GM19397 (cell line): ENCODE measurements around the gene CUX1.
"Not testable (repeated sequence)": the region's sequence is repeated elsewhere in the genome, so short reads cannot be mapped to it uniquely, and the experiment has no call there.

Experiments
- ATAC-seq: cut with Tn5 transposase; IDR thresholded peaks from one replicate; pipeline ENCODE4 v1.9.1; 2021; ENCODE audit warnings: mild to moderate bottlenecking, moderate library complexity; ENCODE audit not compliant: unreplicated experiment

Gene CUX1

DNA sequence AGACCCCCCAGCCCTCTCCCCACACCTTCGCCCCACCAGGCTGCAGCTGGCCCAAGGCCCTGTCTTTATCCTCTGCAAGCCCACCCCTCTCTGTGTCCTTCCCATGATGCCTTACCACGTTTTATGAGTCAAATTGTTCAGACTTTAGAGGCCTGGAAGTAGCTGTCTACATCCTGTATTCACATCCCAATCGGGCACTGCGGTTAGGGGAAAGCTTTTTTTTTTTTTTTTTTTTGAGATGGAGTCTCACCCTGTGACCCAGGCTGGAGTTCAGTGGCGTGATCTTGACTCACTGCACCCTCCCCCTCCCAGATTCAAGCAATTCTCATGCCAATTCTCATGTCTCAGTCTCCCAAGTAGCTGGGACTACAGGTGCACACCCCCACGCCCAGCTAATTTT lies 347.7 kb downstream of the CUX1 start:
- ATAC-seq, result no peak

DNA sequence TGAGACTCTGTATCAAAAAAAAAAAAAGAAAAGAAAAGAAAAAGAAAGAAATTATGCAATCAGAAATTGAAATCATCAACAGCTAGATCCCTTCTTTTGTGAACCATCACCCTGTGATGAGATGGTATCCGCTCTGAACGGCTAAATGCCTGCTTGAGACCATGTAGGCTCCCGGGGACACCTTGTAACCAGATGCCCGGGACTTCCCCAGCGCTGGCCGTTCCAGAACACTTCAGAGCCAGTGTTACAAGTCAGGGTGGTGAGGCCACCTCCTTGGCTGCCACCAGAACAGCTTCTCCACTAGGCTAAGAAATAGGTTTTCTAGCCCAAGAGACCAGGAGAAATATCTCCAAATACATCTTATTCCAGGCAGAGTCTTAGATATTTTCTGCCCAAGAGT lies 349.8 kb downstream of the CUX1 start:
- no peak for ATAC-seq

DNA sequence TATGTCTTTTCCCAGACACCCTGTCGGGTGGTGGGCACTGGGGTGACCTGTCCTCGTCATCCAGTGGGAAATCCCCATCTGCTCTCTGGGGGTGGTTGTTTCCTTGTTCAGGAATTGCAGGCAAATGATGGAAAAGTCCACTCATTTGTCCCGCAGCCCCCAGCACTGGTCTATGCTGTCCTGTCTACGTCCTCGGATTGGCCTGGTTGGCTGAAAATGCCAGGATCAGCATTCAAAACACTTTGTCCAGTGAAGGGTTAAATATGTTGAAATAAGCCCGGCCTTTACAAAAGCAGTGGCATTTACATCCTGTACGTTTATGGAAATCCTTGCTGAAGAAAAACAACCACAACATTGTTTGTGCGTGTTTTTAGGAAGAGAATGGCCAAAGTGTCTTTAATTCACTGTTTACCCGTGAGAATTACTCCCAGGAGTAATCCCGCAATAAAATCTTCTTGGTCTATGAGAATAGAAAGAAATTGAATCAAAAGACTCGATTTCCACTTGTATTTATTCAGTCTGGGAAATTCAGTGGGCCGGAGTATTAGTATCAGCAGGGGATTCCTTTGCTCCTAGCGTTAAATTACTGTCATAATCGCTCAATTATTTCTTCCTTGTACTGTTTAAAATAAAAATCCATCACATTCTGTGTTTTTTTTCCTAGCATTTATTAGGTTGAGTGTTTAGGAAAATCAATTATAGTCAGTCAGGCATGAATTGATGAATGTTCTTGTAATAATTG lies 352.4 kb downstream of the CUX1 start:
- no peak for ATAC-seq

DNA sequence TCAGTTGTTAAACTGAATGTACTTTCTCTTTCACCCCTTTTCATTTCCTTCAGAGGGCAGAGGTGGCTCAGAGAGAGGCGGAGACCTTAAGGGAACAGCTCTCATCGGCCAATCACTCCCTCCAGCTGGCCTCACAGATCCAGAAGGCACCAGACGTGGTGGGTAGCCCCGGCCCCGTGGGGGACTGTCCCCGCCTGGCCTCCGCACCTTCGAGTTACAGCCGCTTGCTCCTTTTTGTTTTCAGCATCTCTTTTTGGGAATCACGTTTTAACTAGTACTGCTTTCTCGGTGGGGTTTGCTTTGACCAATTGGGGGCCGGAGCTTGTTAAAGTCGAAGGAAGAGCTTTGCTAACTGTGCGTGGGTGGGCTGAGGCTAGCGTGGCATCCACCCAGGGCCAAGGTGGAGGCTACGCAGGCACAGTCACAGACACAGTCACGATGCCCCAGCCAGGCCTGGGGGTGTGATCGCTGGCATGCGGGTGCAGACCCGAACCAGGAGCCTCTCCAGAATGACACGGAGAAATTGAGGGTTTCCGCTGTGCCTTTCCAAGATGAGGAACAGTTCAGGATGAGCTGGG lies 353.1 kb downstream of the CUX1 start:
- ATAC-seq, result no peak

DNA sequence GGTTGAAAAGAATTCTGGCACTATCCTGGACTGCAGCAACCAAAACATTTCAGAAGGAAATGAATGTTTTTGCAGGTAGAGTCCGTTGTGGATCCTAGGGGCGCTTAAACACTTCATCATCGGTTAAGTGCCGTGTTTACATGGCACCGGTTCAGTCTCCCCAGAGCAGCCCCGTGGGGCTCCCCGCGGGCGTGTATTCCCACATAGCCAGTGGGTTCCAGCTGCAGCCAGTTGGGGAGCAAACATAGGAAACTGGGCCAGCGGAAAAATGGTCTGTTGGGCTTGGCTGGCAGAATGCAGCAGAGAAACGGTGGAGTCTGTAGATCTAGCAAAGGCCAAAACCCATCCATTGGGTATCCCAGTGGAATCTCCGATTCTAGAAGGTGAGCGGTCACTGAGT lies 356.2 kb downstream of the CUX1 start:
- ATAC-seq, result no peak

DNA sequence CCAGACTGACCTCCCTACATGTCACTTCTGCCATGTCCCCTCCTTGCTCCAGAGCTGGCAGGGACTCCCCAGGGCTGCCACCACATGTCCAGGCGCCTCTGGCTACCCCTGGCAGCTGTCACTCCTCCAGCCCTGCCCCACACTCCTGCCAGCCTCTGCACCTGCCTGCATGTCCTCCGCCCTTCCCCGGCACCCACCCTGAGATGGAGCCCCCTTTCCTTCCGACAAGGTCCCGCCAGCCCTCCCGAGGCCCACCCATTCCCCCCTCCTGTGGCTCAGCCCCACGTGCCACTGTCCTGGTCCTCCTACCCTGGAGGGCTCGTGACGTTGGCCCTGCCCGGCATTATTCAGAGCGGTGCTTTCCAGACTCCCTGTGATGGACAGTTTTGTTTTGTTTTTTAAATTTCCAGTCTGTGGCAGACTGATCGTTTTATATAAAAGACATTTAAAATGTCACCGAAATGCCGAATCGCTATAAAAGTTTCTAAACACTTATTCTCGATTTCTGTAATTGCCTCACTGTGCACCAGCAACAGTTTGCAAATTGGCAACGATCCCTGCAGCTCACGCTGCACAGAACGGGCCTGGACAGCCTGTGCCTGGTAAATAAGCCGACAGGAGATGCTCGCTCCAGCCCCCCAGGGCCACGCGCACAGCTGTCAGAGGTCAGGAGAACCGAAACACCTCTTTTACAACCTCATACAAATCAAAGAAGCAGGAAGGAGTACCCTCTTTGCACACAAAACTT lies 358.2 kb downstream of the CUX1 start:
- ATAC-seq, result no peak

DNA sequence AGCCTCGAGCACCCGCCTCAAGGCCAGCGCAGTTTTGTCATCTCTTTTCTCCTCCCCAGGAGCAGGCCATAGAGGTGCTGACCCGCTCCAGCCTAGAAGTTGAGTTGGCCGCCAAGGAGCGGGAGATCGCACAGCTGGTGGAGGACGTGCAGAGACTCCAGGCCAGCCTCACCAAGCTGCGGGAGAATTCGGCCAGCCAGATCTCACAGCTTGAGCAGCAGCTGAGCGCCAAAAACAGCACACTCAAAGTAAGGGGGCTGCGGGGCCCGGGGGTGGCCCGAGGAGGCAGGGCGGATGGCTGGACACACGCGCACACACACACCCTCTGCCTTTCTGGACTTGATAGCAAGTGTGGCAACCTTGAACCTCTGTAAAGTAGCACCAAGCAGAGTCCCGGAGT lies 361.0 kb downstream of the CUX1 start:
- ATAC-seq, result no peak

DNA sequence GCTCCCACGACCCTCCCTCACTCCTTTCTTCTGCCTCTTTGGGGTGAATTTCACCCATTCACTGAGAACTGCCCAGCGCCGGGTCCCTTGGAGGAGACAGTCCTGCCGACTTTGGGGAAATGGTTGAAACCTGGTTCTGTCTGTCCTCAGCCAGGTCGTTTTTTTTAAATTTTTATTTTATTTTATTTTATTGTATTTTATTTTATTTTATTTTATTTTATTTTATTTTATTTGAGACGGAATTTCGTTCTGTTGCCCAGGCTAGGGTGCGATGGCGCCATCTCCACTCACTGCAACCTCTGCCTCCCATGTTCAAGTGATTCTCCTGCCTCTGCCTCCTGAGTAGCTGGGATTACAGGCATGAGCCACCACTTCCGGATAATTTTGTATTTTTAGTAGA lies 363.3 kb downstream of the CUX1 start:
- ATAC-seq, result no peak

DNA sequence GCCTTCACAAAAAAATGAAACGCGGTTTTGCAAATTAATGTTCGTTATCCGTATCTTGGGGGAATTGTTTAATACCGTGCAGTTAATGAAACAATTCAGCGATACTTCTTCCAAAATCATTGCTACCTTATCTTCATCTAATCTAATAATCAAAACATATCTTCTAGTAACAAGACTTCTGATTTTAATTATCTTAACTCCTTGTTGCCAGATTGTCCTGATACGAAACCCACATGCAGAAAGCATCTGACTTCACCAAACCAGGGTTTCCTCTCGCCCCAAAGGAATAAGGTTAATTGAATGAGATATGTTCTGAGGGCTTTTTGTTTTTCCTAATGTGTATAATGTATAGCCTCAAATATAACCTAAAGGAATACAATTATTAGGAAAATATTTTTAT lies 364.1 kb downstream of the CUX1 start:
- no peak for ATAC-seq

DNA sequence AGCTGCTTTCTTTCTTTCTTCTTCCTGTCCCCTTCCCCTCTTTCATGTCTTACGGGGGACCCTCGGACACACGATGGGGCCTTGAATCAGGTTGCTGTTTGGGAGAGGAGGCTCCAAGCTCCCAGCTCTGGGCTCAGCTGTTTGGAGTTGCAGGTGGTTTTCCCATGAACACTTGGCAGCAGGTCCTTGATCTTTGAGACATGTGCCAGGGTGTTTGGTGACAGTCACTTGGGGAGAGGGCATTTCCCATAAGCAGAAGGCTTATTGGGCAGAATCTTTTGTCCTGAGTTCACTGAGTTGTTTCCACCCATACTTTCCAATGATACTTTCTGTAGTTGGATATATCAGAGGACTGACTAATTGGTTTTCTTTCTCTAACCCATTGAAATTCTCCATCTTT lies 364.6 kb downstream of the CUX1 start:
- ATAC-seq, result no peak

DNA sequence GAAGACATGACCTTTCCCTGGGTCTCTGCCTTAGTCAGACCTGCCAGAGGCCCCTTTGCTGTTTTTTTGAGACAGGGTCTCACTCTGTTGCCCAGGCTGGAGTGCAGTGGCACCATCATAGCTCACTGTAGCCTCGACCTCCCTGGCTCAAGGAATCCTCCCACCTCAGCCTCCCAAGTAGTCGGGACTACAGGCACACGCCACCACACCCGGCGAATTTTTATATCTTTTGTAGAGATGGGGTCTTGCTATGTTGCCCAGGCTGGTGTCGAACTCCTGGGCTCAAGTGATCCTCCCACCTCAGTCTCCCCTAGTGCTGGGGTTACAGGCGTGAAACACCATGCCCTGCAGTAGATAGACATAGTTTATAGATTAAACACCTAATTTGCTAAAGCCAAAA lies 366.4 kb downstream of the CUX1 start:
- ATAC-seq, result not testable (repeated sequence)

DNA sequence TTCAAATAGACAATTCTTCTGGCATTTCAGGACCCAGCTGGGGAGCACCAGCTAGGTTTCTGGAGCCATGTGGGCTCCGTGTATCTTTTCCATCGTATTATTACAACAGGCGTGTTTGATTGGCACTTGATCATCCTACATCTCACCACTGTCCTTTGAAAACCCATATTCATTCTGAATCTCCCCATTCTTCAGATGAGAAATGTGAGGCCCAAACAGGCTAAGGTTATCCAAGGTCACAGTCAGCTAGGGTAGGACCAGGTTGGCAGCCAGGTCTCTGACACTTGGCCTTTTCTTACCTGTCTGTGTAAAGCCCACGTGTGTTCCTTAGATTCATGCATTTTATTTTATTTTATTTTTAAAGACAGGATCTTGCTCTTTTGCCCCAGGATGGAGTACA lies 366.9 kb downstream of the CUX1 start:
- ATAC-seq, result no peak

DNA sequence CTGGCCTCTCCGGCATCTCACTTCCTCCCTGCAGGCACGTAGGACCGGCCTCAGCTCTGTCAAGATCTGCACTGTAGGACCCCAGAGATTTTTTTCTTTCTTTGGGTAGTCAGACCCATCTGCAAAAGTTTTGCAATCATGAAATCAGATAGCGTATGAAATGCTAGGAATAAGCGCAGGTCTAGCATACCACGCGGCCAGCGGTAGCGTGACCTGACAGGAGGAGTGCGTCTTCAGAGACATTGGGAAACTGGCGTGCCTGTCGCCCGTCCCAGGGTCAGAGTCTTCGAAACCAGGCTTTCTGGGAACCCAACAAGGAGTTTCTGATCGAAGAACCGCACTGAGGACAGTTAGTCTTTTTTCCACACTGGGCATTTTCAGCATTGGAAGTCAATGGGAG lies 368.4 kb downstream of the CUX1 start:
- ATAC-seq, result no peak

DNA sequence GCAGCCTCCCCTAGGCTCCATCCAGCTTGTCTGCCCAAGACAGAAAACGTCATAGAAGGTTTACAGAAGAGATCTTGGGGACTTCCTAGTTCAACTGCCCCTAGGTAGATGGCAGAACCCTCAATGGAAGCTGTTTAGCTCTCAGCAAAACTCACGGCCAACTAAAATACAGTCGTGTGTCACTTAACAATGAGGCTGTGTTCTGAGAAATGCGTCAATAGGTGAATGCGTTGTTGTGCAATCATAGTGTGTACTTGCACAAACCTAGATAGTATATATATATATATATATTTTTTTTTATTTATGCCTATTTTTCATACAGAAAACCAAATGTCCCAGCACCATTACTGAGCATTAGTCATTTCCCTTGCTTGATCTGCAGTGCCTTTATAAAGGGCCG lies 368.9 kb downstream of the CUX1 start:
- no peak for ATAC-seq

DNA sequence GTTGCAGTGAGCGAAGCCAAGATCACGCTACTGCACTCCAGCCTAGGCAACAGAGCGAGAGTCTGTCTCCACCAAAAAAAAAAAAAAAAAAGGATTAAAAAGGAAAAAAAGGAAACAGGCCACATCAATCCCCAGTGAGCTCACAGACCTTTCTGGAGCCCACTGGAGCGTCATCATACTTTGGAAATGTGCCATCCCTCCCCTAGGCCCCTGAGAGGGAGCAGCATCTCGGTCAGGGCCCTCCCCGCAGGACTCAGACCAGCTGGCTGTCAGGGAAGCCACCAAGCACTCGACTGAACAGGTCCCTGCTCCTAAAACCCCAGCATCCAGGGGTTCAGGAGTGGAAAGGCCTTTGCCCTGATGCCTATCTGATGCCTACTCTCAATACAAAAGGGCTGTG lies 371.3 kb downstream of the CUX1 start:
- ATAC-seq, result no peak

DNA sequence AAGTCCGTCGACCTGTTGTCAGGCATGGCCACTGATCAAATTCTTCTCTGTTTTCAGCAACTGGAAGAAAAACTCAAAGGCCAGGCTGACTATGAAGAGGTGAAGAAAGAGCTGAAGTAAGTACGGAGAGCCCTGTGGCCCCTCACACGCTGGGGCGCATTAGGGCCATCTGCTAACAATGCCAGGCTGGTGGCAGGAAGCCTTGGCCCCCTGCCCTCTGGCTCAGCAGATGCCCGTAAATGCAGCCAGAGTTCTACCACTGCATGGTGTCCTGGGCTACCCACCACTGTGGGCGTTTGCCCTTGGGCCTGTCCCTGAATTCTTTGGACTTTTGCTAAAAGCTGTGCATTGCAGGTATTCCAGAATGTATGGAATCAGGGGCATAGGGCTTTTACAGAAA lies 372.3 kb downstream of the CUX1 start:
- no peak for ATAC-seq

DNA sequence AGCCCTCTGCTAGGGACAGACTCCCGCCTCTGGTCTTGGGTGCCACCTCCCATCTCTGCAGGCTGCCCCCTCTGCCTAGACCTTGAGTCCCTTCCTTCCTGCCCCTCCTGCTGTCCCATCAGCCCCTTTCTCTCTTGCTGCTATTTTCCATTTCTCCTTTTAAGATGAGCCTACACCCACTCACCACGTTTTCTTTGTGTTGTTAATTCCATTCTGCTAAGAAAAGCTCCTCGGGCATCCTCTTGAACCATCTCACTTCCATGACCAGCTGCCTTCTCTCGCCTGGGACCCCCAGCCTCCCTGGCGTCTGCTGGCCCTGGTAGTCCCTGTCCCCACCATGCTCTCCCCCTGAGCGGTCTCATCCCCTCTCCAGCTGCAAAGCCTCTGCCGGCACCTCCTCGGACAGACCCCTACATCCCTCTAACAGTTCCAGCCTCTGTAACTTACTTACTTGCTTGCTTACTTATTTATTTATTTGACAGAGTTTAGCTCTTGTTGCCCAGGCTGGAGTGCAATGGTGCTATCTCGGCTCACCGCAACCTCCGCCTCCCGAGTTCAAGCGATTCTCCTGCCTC lies 373.4 kb downstream of the CUX1 start:
- no peak for ATAC-seq

DNA sequence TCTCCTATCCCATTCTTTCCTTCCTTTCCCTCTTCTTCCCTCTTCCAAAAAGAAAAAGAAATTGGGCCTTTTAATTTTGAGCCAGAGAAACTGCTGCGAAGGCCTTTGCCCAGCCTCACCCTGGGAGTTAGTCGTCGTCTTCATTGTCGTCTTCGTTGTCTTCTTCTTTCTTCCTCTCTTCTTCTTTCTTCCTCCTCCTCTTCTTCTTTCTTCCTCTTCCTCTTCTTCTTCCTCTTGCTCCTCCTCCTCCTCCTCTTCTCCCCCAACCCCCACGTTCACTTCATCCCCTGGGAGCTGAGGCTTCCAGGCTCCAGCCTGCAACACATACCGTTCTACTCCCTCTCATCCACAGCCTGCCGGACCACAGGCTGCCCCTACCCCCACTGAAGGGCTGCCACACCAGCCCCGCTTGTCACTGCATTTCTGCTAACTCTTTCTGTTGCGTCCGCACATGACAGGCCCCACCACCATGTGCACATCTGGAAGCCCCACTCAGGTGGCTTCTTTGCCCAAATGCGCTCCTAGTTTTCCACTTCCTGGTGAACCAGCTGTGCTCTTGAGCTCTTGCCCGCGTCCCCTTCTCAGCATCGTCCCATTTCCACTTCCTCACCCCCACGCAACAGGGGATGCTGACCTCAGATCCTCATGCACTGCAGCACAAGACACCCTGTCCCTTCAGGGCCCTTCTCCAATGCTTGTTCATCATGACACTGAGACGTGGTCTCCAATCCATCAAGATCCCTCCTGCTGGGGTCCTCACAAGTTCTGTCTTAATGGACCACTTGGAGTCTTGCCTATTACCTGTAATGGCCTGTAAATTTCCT lies 374.3 kb downstream of the CUX1 start:
- ATAC-seq, result no peak

DNA sequence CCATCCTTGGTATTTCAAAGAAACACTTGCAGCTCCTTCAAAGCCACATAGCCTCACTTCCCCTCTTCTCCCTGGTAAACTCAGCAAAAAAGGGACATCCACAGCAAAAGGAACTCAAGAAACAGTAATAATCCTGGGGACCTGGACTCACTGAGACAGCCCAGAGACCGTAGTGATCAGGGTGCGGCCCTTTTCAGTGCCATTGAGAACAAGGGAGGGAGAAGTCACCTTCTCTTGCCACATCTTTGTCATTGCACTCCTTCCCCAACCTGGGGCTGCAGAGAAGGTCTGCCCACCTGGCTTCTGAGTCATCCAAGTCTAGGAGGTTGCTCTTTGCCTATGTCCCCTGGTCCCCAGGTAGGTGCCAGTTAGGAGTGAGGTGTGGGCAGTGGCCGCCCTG lies 375.4 kb downstream of the CUX1 start:
- ATAC-seq, result no peak

DNA sequence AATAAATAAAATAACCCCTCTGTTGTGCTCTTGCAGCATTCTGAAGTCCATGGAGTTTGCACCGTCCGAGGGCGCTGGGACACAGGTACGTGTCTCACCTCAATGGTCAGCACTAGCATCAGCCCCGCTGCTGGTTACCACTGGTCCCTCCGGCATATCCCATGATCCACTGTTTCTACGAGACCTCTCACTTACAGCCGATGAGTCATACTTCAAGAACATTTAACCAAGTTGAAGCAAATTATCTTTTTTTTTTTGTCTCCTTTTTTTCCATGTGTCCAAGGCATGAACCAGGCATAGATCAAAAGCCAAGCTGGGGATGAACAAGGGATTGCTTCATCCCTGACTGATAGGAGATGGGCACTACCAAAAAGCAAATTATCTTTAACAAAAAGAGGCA lies 376.4 kb downstream of the CUX1 start:
- ATAC-seq, result no peak

DNA sequence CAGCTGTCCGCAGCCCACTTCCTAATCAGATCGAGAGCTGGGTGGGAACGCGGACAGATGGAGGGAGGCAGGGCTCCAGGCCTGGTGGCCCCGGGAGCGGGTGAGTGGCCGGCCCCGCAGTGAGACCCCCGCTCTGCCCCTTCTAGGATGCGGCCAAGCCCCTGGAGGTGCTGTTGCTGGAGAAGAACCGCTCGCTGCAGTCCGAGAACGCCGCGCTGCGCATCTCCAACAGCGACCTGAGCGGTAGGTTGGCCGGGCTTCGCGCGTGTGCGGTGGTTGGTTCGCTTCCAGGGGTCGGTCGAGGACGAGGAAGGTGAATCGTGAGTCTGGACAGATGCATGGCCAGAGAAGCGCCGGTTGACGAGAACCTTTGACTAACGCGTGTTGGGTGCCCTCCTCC lies 377.9 kb downstream of the CUX1 start:
- no peak for ATAC-seq
